GM12873 (cell line): Measurements from ENCODE around the gene GLIS1.

ENCODE experiments used
- CTCF ChIP-seq: IDR thresholded peaks from 2 replicates; pipeline ENCODE4 v1.5.1; 2012; ENCODE audit warnings: low read depth, mild to moderate bottlenecking, moderate library complexity, low read length, control low read depth; ENCODE audit not compliant: insufficient read depth; ENCODE audit errors: missing control alignments

GLIS1 gene

DNA sequence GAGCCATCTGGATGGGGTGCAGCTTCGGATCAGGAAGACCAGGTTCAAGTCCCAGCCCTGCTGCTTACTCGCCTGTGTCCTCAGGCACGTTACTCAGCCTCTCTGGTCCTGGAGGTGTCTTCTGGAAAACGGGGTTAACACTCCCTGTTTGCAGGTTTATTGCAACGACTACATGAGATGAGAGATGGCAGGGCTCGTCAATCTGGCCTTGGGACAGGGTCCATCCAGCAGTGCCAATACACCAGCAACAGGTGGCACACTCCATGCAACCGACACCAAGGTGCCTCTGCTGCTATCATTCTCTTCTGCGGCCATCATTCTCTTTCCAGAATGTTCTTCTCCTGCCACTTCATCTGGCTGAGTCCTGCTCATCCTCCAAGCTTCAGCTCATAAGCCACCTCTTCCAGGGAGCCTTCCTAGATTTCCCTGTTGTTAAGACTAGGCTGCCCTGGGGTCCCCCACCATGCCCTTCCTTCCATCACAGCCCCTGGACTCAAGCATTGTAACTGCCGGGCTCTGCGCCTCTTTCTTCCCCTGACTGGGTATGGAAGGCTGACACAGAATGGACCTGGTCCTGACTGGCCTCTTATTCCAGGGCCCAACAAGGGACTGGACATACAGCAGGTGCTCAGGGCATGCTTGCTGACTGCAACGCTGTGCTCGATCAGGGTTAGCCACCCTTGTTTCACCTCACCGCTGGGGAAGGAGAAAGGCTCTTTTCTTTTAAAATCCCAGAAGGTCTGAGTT is 192.4 kb downstream of the GLIS1 start:
- no peak for TF ChIP-seq CTCF

DNA sequence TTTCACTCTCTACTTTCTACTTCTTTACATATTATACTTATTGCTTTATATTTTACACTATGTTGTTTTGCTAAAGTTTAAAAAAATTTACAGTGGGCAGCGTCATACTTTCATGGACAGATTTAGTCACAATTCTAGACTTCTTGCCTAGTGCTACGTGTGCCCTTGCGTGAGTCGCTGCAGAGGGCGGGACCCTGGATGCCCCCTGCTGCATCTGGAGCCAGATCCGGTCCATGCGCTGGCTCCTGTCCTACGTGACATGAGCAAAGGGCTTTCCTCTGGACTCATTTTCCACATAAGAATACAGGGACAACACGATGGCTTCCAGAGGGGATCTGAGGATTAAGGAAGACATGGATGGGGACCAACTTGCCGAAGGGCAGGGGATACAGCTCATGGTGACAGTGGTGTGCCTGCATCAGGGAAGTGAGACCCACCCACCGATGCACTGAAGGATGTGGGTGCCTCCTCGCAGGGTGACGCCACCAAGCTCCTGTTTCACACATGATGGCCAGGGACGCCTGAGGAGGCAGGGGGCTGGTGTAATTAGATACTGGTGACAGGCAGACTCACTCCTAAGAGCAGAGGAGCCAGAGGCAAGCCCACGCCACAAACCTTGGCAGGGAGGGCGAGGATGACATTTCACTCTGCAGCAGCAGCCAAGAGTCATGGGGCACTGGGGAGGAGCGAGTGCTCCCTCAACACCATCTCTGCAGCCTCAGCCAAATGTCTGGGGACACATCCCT is 193.1 kb downstream of the GLIS1 start:
- no peak for TF ChIP-seq CTCF

DNA sequence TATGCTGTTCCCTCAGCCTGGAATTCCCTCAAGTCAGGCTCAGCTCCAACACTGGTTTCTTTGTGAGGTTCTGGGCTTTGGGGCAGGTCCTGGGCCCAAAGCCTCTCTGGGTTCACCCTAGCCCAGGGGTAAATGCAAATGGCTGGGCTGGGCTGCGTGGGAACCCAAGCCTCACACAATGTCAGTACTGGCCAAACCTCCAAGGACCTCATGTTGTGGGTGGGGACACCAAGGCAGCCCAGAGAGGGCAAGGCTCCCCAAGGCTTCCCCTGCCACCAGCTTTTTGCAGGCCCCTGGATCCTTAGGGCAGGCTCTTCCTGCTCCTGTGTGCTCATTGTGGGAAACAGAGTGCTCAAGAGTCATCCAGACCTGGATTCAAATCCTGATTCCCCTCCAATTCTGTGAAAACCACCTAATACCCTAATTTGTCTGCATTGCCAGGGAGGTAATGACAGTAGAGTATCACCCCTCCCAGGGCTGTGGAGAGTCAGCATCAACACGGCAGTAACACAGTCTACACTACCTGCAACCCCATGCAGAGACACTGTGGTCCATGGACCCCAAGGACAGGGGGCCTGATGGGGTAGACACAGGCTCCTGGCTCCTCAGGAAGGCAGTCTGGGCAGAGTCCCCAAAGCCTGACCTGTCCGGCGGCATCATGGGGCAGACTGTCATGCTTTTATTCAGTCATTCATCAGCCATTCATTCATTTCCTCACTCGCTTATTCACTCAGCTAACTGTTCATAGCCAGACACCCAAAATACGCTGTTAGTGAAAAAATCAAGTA is 194.0 kb downstream of the GLIS1 start:
- no peak for TF ChIP-seq CTCF

- TF ChIP-seq CTCF: no peak
Observed at GRCh38 chr1:53543778-53544695, 194.9 kb downstream of the GLIS1 start.

DNA sequence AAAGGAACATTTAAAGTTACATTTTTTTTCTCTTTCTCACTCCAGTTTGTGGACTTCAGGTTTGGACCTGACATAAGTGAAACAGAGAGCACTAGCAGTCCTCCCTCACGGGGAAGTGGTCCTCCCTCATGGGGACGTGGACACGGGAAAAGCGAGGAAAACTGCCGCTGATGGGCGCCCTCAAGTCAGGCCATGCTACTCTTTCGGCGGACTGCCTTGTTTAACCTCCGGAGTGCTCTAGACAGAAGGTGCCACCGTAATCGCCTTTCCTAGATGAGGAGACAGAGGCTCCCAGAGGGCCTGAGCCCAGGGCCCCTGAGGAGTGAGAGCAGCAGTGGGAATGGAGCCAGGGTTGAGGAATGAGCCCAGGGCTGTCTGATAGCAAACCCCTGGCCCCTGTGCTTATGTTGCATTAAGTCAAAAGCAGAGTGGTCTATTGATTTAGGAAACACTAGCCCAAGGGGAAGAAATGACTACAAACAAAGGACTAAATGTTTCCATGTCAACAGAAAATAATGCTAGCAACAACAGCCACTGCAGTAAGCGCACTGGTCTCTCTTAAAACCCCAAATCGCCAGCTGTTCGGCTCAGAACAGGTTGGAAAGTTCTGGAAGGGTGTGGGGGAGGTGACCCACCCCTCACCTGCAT is 195.7 kb downstream of the GLIS1 start:
- TF ChIP-seq CTCF: no peak

GRCh38 chr1:53542551-53542950 is 196.4 kb downstream of the GLIS1 start:
- no peak for TF ChIP-seq CTCF
